Parathyroid adenoma (tissue), 2 donors: ENCODE measurements around the gene PHKB.

Experiments used
- H2AFZ ChIP-seq: fragments of 300-600 bp; sonication (generic); one replicate; pipeline ENCODE4 v1.7.0; 2017; ENCODE audit warnings: antibody characterized with exemption, mild to moderate bottlenecking
- H3K27ac ChIP-seq: fragments of 300-600 bp; sonication (generic); one replicate; pipeline ENCODE4 v1.7.0; 2017
- H3K27me3 ChIP-seq: fragments of 300-600 bp; sonication (generic); one replicate; pipeline ENCODE4 v1.7.0; 2017; ENCODE audit warnings: low read length; ENCODE audit not compliant: control insufficient read depth, insufficient read depth
- H3K36me3 ChIP-seq: fragments of 300-600 bp; sonication (generic); one replicate; pipeline ENCODE4 v1.7.0; 2017; ENCODE audit warnings: low read length; ENCODE audit not compliant: control insufficient read depth, insufficient read depth
- H3K4me1 ChIP-seq: fragments of 300-600 bp; sonication (generic); one replicate; pipeline ENCODE4 v1.7.0; 2017; ENCODE audit warnings: control low read depth
- H3K4me2 ChIP-seq: fragments of 300-600 bp; sonication (generic); one replicate; pipeline ENCODE4 v1.7.0; 2017; ENCODE audit warnings: low read length
- H3K4me3 ChIP-seq: fragments of 300-600 bp; sonication (generic); one replicate; pipeline ENCODE4 v1.7.0; 2017; ENCODE audit warnings: low read depth, low read length
- H3K79me2 ChIP-seq: fragments of 300-600 bp; sonication (generic); one replicate; pipeline ENCODE4 v1.7.0; 2017; ENCODE audit warnings: control low read depth
- H3K9ac ChIP-seq: fragments of 300-600 bp; sonication (generic); one replicate; pipeline ENCODE4 v1.7.0; 2017; ENCODE audit warnings: mild to moderate bottlenecking
- H3K9me3 ChIP-seq: fragments of 300-600 bp; sonication (generic); one replicate; pipeline ENCODE4 v1.7.0; 2017; ENCODE audit warnings: low read length; ENCODE audit not compliant: control insufficient read depth
- TF ChIP-seq, protein P1 (sequence below): fragments of 300-600 bp; sonication (generic); IDR thresholded peaks from one replicate; pipeline ENCODE4 v1.7.0; 2017; ENCODE audit warnings: antibody characterized with exemption, mild to moderate bottlenecking
- donor health status: primary hyperparathyroidism.

PHKB gene

DNA sequence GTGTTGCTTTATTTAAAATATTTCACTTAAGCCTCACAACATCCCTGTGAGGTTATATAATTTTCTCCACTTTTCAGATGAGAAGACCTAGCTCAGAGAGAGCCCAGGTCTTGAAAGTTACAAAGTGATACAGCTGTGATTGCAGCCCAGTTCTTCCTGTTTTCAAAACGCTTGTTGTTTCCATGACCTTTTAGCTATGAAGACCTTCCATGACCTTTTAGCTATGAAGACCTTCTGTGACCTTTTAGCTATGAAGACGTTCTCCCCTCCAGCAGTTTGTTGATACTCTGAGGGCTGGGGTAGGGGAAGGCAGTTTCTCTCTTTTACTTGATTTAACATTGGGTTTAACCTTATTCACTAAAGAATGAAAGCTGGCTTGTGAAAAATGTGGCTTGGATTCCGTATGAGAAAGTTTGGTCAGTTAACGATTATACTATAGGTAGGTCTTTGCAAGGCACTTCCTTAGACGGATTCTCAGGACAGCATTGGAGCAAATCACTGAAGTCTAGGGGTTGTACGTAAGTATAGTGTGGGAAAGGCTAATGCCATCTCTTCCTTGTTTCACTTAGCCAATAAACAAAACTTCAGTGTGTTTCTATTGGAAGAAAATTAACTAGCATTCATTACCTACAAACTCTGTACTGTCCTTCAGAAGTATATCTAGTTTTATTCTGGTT lies 20.7 kb downstream of the PHKB start:
- H3K4me1 ChIP-seq = peaks cover 2% of the 10 kb centered on the region
- no peak overlapping the region for H3K4me3 ChIP-seq
- no peak overlapping the region for H3K27ac ChIP-seq

DNA sequence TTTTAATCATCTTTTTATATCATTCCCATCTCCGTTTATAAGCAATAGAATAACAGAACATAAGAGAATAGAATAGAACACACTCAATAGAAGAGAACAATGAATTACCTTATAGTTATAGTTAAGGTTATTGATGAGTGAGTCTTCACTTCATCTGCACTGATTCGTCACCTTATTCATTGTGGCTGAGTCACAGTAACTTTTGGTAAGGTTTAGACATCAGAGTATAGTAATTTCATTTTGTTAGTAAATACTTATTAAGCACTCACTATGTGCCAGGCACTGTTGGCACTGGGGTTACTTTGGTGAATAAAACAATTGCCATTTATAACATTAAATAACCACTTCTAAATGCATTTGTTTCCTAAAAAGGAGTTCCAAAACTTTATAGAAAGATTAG lies 22.5 kb downstream of the PHKB start:
- no peak overlapping the region for H3K4me2 ChIP-seq
- no peak overlapping the region for H3K4me3 ChIP-seq
- no peaks in the 10 kb centered on the region for H3K36me3 ChIP-seq
- H3K27me3 ChIP-seq = no peaks in the 10 kb centered on the region
- no peak overlapping the region for H3K9ac ChIP-seq
- no peaks in the 10 kb centered on the region for H3K9me3 ChIP-seq
- TF ChIP-seq, protein P1, sequence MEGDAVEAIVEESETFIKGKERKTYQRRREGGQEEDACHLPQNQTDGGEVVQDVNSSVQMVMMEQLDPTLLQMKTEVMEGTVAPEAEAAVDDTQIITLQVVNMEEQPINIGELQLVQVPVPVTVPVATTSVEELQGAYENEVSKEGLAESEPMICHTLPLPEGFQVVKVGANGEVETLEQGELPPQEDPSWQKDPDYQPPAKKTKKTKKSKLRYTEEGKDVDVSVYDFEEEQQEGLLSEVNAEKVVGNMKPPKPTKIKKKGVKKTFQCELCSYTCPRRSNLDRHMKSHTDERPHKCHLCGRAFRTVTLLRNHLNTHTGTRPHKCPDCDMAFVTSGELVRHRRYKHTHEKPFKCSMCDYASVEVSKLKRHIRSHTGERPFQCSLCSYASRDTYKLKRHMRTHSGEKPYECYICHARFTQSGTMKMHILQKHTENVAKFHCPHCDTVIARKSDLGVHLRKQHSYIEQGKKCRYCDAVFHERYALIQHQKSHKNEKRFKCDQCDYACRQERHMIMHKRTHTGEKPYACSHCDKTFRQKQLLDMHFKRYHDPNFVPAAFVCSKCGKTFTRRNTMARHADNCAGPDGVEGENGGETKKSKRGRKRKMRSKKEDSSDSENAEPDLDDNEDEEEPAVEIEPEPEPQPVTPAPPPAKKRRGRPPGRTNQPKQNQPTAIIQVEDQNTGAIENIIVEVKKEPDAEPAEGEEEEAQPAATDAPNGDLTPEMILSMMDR = no peak
- peaks cover 16% of the 10 kb centered on the region for H3K79me2 ChIP-seq
- peaks cover 2% of the 10 kb centered on the region for H3K4me1 ChIP-seq
- H2AFZ ChIP-seq = no peak overlapping the region
- no peak overlapping the region for H3K27ac ChIP-seq

More for the DNA sequence above, 20.7 kb downstream of the PHKB start:
- Histone ChIP-seq H3K79me2 (peaks cover 13% of the 10 kb centered on the region), H2AFZ (no peak overlapping the region), H3K9ac (no peak overlapping the region), H3K36me3 (no peaks in the 10 kb centered on the region), H3K9me3 (no peaks in the 10 kb centered on the region), H3K4me2 (no peak overlapping the region), H3K27me3 (no peaks in the 10 kb centered on the region)
- TF ChIP-seq, protein P1 = no peak

DNA sequence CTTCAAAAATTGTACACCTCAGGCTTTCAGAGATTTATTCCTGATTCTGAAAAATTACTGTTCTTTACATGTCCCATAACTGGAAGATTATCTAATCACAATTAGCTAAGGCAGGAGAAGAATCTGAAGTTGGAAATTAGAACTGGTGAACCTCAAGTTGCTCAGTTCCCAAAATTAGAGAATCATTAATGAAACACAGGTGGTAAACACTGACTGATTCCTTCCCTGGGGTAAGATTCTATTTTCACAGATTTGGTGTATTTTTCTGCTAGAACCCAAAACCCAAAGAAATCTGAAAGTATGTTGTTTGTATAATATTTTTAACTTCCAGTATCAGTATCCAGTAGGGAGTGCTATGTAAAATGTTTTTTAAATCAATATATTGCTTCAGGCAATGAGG lies 25.7 kb downstream of the PHKB start:
- no peaks in the 10 kb centered on the region for H3K9me3 ChIP-seq
- no peaks in the 10 kb centered on the region for H3K36me3 ChIP-seq
- TF ChIP-seq, protein P1 = no peak
- no peak overlapping the region for H3K4me3 ChIP-seq
- no peak overlapping the region for H2AFZ ChIP-seq
- no peak overlapping the region for H3K27ac ChIP-seq
- H3K79me2 ChIP-seq = peaks cover 22% of the 10 kb centered on the region
- H3K27me3 ChIP-seq = no peaks in the 10 kb centered on the region
- no peaks in the 10 kb centered on the region for H3K4me1 ChIP-seq
- no peak overlapping the region for H3K9ac ChIP-seq
- H3K4me2 ChIP-seq = no peak overlapping the region

DNA sequence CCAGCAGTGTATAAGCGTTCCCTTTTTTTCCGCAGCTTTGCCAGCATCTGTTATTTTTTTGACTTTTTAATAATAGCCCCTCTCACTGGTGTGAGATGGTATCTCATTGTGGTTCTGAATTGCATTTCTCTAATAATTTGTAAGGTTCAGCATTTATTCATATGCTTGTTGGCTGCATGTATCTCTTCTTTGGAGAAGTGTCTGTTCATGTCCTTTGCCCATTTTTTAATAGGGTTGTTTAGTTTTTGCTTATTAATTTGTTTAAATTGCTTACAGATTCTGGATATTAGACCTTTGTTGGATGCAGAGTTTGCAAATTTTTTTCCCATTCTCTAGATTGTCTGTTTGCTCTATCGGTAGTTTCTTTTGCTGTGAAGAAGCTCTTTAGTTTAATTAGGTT lies 26.9 kb downstream of the PHKB start:
- H3K9ac ChIP-seq = no peak overlapping the region
- TF ChIP-seq, protein P1 = no peak

DNA sequence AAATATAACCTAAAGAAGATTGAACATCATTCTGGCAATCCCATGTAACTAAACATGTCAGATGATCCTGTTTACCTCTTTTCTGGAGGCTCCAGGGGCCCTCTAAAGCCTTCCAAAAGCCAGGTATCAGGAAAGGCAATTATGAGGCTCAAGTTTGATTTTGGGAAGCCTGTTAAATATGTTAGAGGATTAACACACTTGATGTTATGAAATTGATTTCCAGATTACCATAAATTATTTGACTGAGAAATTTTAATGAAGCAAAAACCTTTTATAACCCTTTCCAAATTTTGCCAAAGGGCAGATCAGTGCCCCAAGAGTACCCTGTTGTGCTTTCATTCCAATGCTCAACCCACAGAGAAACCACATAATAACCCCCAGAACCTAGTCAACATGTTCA lies 29.3 kb downstream of the PHKB start:
- H3K4me2 ChIP-seq = no peak overlapping the region
- H3K4me3 ChIP-seq = no peak overlapping the region
- no peak overlapping the region for H3K9ac ChIP-seq
- no peaks in the 10 kb centered on the region for H3K36me3 ChIP-seq
- no peak overlapping the region for H2AFZ ChIP-seq
- no peaks in the 10 kb centered on the region for H3K9me3 ChIP-seq
- no peaks in the 10 kb centered on the region for H3K4me1 ChIP-seq
- TF ChIP-seq, protein P1 = no peak
- H3K27me3 ChIP-seq = no peaks in the 10 kb centered on the region
- peaks cover 22% of the 10 kb centered on the region for H3K79me2 ChIP-seq
- no peak overlapping the region for H3K27ac ChIP-seq

More for the DNA sequence above, 26.9 kb downstream of the PHKB start:
- Histone ChIP-seq H3K4me1 (no peaks in the 10 kb centered on the region), H3K4me3 (no peak overlapping the region), H3K79me2 (peaks cover 22% of the 10 kb centered on the region), H3K27me3 (no peaks in the 10 kb centered on the region), H2AFZ (no peak overlapping the region), H3K9me3 (no peaks in the 10 kb centered on the region), H3K27ac (no peak overlapping the region), H3K36me3 (no peaks in the 10 kb centered on the region), H3K4me2 (no peak overlapping the region)
